Tibial nerve (tissue), 4 donors: Measurements from ENCODE around the gene DGCR2.

Source experiments
- EP300 ChIP-seq, 2 donors: sonication (generic); formaldehyde crosslinking; IDR thresholded peaks; one replicate each; pipeline ENCODE4 v1.6.1; 2017; ENCODE audit warnings: antibody characterized with exemption in 2 of 2, mild to moderate bottlenecking in 1 of 2
- TF ChIP-seq, protein P1 (sequence below), 5 experiments: fragments of 200-600 bp in 3 of 5; fragments of 450-650 bp in 2 of 5; sonication (generic) in 3 of 5; IDR thresholded peaks; one replicate each; pipeline ENCODE4 v1.5.1; 2016 to 2019; ENCODE audit warnings: antibody characterized with exemption in 5 of 5, mild to moderate bottlenecking in 3 of 5, moderate library complexity in 2 of 5

DNA sequence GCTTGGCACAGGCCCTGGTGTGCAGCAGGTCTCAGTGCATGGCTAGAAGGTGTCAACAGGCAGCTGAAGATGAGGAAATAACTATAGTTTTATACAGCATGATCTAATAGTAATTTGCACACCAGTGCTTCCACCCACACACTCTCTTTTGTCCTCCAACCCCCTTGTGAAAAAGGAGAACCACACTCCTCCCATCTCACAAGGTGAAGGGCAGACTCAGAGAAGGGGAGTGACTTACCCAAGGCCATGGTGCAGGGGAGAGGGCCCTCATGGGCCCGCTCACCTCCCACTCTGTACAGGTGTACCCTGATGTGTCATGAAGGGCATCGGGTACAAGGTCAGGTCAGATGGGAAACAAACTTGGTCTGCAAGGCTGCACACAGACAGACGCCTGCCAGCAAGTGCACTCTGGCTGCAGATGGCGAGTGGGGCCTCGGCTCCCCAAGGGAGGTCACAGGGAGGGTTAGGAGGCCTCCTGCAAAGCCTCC is 53.4 kb downstream of the DGCR2 start:
- TF ChIP-seq, protein P1, sequence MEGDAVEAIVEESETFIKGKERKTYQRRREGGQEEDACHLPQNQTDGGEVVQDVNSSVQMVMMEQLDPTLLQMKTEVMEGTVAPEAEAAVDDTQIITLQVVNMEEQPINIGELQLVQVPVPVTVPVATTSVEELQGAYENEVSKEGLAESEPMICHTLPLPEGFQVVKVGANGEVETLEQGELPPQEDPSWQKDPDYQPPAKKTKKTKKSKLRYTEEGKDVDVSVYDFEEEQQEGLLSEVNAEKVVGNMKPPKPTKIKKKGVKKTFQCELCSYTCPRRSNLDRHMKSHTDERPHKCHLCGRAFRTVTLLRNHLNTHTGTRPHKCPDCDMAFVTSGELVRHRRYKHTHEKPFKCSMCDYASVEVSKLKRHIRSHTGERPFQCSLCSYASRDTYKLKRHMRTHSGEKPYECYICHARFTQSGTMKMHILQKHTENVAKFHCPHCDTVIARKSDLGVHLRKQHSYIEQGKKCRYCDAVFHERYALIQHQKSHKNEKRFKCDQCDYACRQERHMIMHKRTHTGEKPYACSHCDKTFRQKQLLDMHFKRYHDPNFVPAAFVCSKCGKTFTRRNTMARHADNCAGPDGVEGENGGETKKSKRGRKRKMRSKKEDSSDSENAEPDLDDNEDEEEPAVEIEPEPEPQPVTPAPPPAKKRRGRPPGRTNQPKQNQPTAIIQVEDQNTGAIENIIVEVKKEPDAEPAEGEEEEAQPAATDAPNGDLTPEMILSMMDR (IDR thresholded peaks at IDR 0.05): no peak
- TF ChIP-seq EP300 (IDR thresholded peaks at IDR 0.05): no peak
